ENCODE data around the gene CDH23.

CDH23 gene

DNA sequence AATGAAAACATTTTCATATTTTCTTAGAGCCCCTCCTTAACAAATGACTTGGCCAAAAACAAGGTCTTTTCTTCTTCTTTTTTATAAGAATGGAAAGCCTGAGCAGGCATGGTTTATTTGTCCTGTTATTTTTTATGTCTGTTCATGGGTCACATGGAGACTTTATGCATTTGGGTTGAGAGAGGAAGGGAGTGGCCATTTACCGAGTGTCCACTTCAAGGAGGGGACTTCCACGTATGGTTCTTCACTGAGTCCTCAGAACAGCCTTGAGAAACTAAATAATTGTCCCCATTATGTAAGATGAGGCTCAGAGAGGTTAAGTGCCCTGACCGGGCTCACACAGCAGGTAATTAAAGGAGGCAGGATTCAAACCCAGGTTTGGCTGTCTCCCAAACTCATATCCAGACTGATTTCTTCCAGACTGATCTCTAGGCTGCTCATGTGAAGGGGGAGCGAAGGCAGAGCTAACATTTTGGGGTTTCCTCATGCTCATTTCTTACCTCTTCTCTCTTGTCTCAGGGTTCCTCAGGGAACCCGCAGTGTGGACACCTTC is 82.2 kb downstream of the CDH23 start:
- no peak overlapping the region for H3K9ac ChIP-seq (ENCODE audit: low read depth in 1 of 2, low read length in 2 of 2)
- no peaks in the 10 kb centered on the region for H3K9me3 ChIP-seq (ENCODE audit: control insufficient read depth in 1 of 2, low read length in 2 of 2)
- no peak overlapping the region for H3K27ac ChIP-seq (ENCODE audit: low read depth, low read length)
- no peak overlapping the region for H3K4me3 ChIP-seq (ENCODE audit: low read depth in 1 of 2, low read length in 2 of 2)
- H3K36me3 ChIP-seq (ENCODE audit: control insufficient read depth in 1 of 2, insufficient read depth in 2 of 2, low read length in 2 of 2): no peaks in the 10 kb centered on the region
- peaks cover 17 to 24% of the 10 kb centered on the region in 2 donors for H3K4me1 ChIP-seq (ENCODE audit: control insufficient read depth in 1 of 2, insufficient read depth in 2 of 2, low read length in 2 of 2)
- H3K27me3 ChIP-seq (ENCODE audit: control insufficient read depth in 1 of 2, insufficient read depth in 2 of 2, low read length in 2 of 2): no peaks in the 10 kb centered on the region

DNA sequence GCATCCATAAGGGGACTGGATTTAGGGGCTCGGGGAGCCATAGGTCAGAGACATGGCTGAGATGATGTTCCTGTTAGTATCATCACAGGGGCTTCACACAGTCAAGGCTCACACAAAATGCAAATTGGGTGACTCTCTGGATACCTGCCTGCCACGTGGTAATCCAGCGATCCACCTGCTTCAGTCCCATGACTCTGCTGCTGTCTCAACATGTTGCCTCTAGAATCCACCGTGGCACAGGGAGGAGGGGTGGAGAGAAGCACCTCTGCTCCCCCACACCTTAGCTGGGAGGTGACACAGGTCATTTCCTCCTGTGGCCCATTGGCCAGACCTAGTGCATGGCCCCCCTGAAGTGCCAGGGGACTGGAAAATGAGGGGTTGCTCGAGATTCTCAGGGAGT is 83.1 kb downstream of the CDH23 start:
- Histone ChIP-seq H3K4me1 (ENCODE audit: control insufficient read depth in 1 of 2, insufficient read depth in 2 of 2, low read length in 2 of 2) (peaks cover 8 to 17% of the 10 kb centered on the region in 2 donors), H3K9ac (ENCODE audit: low read depth in 1 of 2, low read length in 2 of 2) (no peak overlapping the region), H3K9me3 (ENCODE audit: control insufficient read depth in 1 of 2, low read length in 2 of 2) (no peaks in the 10 kb centered on the region), H3K36me3 (ENCODE audit: control insufficient read depth in 1 of 2, insufficient read depth in 2 of 2, low read length in 2 of 2) (no peaks in the 10 kb centered on the region), H3K27ac (ENCODE audit: low read depth, low read length) (no peak overlapping the region), H3K27me3 (ENCODE audit: control insufficient read depth in 1 of 2, insufficient read depth in 2 of 2, low read length in 2 of 2) (no peaks in the 10 kb centered on the region), H3K4me3 (ENCODE audit: low read depth in 1 of 2, low read length in 2 of 2) (no peak overlapping the region)

DNA sequence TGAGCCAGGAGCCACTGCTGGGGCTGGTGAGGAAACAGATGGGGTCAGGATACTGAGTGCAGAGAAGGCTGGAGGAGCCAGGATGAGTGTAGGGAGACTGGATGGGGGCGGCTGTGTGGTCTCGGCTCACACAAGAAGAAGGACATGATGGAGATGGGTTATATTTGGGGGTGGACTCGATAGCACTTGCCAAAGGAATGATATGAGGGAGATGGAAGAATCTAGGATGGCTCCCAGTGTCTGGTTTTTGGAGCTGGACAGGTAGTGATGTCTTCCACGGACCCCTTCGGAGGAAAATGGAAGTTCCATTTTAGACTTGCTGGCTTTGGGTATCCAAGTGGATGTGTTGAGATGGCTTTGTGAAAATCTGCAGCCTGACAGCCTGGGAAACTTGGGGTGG is 83.9 kb downstream of the CDH23 start:
- H3K4me3 ChIP-seq (ENCODE audit: low read depth in 1 of 2, low read length in 2 of 2): no peak overlapping the region
- H3K36me3 ChIP-seq (ENCODE audit: control insufficient read depth in 1 of 2, insufficient read depth in 2 of 2, low read length in 2 of 2): no peaks in the 10 kb centered on the region
- peaks cover 5 to 12% of the 10 kb centered on the region in 2 donors for H3K4me1 ChIP-seq (ENCODE audit: control insufficient read depth in 1 of 2, insufficient read depth in 2 of 2, low read length in 2 of 2)
- H3K9ac ChIP-seq (ENCODE audit: low read depth in 1 of 2, low read length in 2 of 2): no peak overlapping the region
- H3K27me3 ChIP-seq (ENCODE audit: control insufficient read depth in 1 of 2, insufficient read depth in 2 of 2, low read length in 2 of 2): no peaks in the 10 kb centered on the region
- no peak overlapping the region for H3K27ac ChIP-seq (ENCODE audit: low read depth, low read length)
- H3K9me3 ChIP-seq (ENCODE audit: control insufficient read depth in 1 of 2, low read length in 2 of 2): no peaks in the 10 kb centered on the region

DNA sequence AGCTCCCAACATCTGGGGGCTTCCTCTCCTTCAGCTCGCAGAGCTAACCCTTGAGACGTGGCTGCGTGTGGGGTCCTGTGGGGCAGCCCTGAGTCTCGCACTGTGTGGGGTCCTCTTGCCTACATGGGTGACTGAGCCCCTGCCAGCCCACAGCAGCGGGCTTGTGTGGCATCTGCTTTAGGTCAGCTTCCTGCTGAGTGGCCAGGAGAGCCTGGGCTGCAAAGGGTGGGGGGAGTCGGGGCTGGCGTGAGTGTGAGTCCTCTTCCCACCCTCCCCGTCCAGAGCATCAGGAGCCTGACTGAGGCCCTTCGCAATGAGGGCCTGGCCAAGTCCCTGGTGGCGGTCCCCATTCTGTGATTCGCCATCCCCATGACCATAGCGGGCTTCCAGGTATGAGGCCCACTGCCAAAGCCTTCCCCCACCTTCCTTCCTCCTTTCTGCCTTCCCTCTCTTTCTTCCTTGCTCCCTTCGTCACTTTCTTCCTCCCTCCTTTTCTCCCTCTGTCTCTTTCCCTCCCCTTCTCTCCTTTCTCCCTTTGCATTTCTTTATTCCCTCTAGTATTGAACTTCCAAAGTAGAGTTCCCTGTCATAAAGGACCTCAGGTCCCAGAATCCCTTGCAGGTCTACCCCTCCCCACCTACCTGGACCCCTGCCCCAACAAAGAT is 85.2 kb downstream of the CDH23 start:
- Histone ChIP-seq H3K4me1 (ENCODE audit: control insufficient read depth in 1 of 2, insufficient read depth in 2 of 2, low read length in 2 of 2) (peaks cover 0 to under 1% of the 10 kb centered on the region in 2 donors), H3K4me3 (ENCODE audit: low read depth in 1 of 2, low read length in 2 of 2) (no peak overlapping the region), H3K9ac (ENCODE audit: low read depth in 1 of 2, low read length in 2 of 2) (no peak overlapping the region), H3K27ac (ENCODE audit: low read depth, low read length) (no peak overlapping the region), H3K27me3 (ENCODE audit: control insufficient read depth in 1 of 2, insufficient read depth in 2 of 2, low read length in 2 of 2) (no peaks in the 10 kb centered on the region), H3K9me3 (ENCODE audit: control insufficient read depth in 1 of 2, low read length in 2 of 2) (no peaks in the 10 kb centered on the region), H3K36me3 (ENCODE audit: control insufficient read depth in 1 of 2, insufficient read depth in 2 of 2, low read length in 2 of 2) (no peaks in the 10 kb centered on the region)

DNA sequence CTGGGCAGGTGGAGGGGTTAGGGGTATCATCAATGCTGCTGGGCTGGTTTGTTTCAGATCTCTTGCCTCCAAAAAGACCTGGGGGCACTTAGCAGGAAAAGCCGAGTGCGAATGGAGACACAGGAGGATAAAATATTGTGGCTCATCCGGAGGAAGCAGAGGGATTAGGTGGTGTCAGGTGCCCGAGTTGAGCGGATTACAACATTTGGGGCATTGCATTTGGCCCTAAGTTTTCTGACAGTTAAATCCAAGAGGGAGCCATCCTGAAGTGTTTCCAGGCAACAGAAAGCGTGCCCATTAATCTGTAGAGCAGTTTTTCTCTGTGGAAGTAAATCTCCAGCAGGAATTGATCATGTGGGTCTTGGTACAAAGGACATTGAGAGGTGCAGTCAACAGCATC is 85.9 kb downstream of the CDH23 start:
- Histone ChIP-seq H3K4me1 (ENCODE audit: control insufficient read depth in 1 of 2, insufficient read depth in 2 of 2, low read length in 2 of 2) (no peaks in the 10 kb centered on the region), H3K36me3 (ENCODE audit: control insufficient read depth in 1 of 2, insufficient read depth in 2 of 2, low read length in 2 of 2) (no peaks in the 10 kb centered on the region), H3K9ac (ENCODE audit: low read depth in 1 of 2, low read length in 2 of 2) (no peak overlapping the region), H3K27me3 (ENCODE audit: control insufficient read depth in 1 of 2, insufficient read depth in 2 of 2, low read length in 2 of 2) (no peaks in the 10 kb centered on the region), H3K27ac (ENCODE audit: low read depth, low read length) (no peak overlapping the region), H3K9me3 (ENCODE audit: control insufficient read depth in 1 of 2, low read length in 2 of 2) (no peaks in the 10 kb centered on the region), H3K4me3 (ENCODE audit: low read depth in 1 of 2, low read length in 2 of 2) (no peak overlapping the region)

DNA sequence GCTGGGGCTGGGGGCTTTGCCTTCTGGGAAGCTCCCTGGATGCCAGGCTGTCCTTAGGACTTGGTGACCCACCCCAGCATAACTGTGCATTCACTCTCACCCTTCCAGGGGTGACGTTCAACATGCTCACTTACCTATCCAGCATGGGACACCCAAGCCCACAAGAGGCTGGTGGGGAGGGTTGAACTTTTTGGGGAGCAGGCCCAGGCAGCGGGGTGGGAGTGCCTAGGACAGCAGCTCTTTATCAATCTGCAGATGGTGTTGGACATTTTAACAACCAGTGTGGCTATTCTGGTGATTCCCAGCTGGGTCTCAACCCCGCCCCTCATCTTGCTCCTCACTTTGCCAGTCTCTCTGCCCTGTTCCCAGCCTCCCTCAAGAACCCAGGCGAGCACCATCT is 86.4 kb downstream of the CDH23 start:
- Histone ChIP-seq H3K4me3 (ENCODE audit: low read depth in 1 of 2, low read length in 2 of 2) (no peak overlapping the region), H3K4me1 (ENCODE audit: control insufficient read depth in 1 of 2, insufficient read depth in 2 of 2, low read length in 2 of 2) (no peaks in the 10 kb centered on the region), H3K9me3 (ENCODE audit: control insufficient read depth in 1 of 2, low read length in 2 of 2) (no peaks in the 10 kb centered on the region), H3K36me3 (ENCODE audit: control insufficient read depth in 1 of 2, insufficient read depth in 2 of 2, low read length in 2 of 2) (no peaks in the 10 kb centered on the region), H3K27me3 (ENCODE audit: control insufficient read depth in 1 of 2, insufficient read depth in 2 of 2, low read length in 2 of 2) (no peaks in the 10 kb centered on the region), H3K9ac (ENCODE audit: low read depth in 1 of 2, low read length in 2 of 2) (no peak overlapping the region), H3K27ac (ENCODE audit: low read depth, low read length) (no peak overlapping the region)

DNA sequence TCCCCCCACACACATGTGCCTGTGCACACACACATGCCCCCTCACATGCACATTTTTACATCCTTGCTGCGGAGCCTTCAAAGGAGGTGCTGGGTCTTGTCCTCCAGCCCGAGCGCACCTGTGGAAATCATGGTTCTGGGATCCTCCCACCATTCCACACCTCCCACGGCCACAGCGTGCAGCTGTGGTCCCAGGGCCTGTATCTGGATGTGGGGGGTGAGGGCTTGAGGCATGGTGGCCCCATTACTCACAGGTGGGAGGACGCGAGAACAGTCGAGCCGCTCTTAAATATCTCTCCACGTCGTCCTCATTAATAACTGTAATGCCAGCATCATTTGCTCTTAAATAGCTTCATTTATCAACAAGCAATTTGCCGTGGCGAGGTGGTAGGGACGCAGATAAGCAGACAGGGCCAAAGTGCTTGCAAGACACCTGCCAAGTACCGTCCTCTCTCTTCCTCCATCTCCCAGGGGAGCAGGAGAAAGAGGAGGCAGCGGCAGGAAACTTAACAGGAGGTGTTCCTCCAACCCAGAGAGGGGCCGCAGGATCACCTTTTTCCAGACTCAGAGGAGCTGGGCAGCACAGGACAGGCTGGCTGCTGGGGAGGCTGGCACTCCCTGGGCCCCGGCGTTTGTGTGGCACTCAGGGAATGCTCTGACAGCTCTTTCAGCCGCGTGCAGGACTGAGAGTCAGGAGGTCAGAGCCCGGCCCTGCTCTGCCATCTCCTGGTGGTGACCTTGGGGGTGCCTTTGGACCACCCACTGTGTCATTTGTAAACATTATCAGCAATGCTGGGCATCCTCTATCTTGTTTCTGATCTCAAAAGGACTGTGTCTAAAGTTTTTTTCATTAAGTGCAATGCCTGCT is 87.4 kb downstream of the CDH23 start:
- Histone ChIP-seq H3K4me1 (ENCODE audit: control insufficient read depth in 1 of 2, insufficient read depth in 2 of 2, low read length in 2 of 2) (no peaks in the 10 kb centered on the region), H3K4me3 (ENCODE audit: low read depth in 1 of 2, low read length in 2 of 2) (no peak overlapping the region), H3K9ac (ENCODE audit: low read depth in 1 of 2, low read length in 2 of 2) (no peak overlapping the region), H3K27ac (ENCODE audit: low read depth, low read length) (no peak overlapping the region), H3K9me3 (ENCODE audit: control insufficient read depth in 1 of 2, low read length in 2 of 2) (peaks cover 0 to 2% of the 10 kb centered on the region in 2 donors), H3K27me3 (ENCODE audit: control insufficient read depth in 1 of 2, insufficient read depth in 2 of 2, low read length in 2 of 2) (no peaks in the 10 kb centered on the region), H3K36me3 (ENCODE audit: control insufficient read depth in 1 of 2, insufficient read depth in 2 of 2, low read length in 2 of 2) (no peaks in the 10 kb centered on the region)

DNA sequence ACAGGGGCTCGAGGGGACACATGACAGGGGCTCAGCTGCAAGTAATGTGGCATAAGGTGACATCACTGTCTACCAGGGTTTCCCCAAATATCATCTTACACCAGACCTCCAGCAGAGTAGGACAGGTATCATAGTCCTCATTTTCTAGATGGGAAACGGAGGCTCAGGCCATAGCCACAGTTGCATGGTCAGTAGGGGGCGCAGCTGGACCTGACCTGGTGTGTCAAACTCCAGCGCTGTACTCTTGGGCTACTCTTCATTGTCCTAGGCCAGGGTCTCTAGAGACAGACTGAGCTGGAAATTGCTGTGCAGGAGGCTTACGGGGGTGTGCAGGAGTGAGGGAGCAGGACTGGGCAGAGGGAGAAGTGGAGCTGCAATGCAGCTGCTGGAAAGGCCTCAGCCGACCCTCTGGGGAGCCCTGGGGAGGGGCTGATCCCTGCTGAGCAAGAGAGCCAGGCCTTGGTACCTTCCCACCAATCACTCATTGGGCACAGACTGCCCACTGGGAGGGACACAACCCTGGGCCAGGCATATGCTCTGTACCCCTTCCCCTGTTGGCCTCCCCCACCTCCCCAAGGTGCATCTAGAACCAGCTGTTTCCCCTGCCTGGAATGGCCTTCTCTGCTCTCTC is 89.9 kb downstream of the CDH23 start:
- Histone ChIP-seq H3K4me1 (ENCODE audit: control insufficient read depth in 1 of 2, insufficient read depth in 2 of 2, low read length in 2 of 2) (no peaks in the 10 kb centered on the region), H3K27ac (ENCODE audit: low read depth, low read length) (no peak overlapping the region), H3K27me3 (ENCODE audit: control insufficient read depth in 1 of 2, insufficient read depth in 2 of 2, low read length in 2 of 2) (no peaks in the 10 kb centered on the region), H3K9ac (ENCODE audit: low read depth in 1 of 2, low read length in 2 of 2) (no peak overlapping the region), H3K4me3 (ENCODE audit: low read depth in 1 of 2, low read length in 2 of 2) (no peak overlapping the region), H3K36me3 (ENCODE audit: control insufficient read depth in 1 of 2, insufficient read depth in 2 of 2, low read length in 2 of 2) (no peaks in the 10 kb centered on the region), H3K9me3 (ENCODE audit: control insufficient read depth in 1 of 2, low read length in 2 of 2) (peaks cover 0 to 2% of the 10 kb centered on the region in 2 donors)

DNA sequence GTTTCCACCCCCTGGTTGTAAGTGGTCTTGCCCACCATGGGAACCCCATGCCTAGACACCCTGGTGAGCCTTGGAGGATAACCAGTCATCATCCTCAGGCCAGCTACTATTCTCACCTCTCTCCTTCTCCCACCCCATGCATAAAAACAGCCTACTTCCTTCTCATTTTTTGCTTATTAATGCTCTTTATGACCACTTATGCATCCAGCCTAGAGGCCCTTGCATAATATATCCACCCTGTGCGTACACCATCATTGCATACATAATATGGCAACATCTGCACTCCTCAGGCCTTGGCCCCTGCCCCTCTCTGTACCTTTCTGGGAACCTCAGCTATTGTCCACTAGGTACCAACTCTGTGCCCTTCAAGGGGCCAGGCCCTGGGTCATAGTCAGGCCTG is 91.0 kb downstream of the CDH23 start:
- no peaks in the 10 kb centered on the region for H3K27me3 ChIP-seq (ENCODE audit: control insufficient read depth in 1 of 2, insufficient read depth in 2 of 2, low read length in 2 of 2)
- H3K9me3 ChIP-seq (ENCODE audit: control insufficient read depth in 1 of 2, low read length in 2 of 2): peaks cover 0 to 2% of the 10 kb centered on the region in 2 donors

DNA sequence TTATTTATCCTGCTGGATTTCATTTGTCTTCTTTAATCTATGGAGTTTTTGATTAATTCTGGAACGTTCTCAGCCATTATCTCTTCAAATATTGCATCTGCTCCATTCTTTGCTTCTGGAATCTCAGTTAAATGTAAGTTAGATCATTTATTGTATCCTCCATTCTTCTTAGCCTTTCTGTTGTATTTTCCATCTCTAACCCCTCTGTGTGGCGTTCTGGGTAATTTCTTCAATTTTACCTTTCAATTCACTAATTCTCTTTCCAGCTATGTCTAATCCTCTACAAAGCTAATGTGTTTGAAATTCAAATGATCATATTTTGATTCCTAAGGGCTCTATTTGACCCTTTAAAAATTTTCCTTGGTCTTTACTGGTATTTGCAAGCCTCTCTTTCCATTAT is 92.4 kb downstream of the CDH23 start:
- Histone ChIP-seq H3K9ac (ENCODE audit: low read depth in 1 of 2, low read length in 2 of 2) (no peak overlapping the region), H3K9me3 (ENCODE audit: control insufficient read depth in 1 of 2, low read length in 2 of 2) (peaks cover 0 to 2% of the 10 kb centered on the region in 2 donors), H3K27me3 (ENCODE audit: control insufficient read depth in 1 of 2, insufficient read depth in 2 of 2, low read length in 2 of 2) (no peaks in the 10 kb centered on the region), H3K4me3 (ENCODE audit: low read depth in 1 of 2, low read length in 2 of 2) (no peak overlapping the region), H3K4me1 (ENCODE audit: control insufficient read depth in 1 of 2, insufficient read depth in 2 of 2, low read length in 2 of 2) (no peaks in the 10 kb centered on the region), H3K27ac (ENCODE audit: low read depth, low read length) (no peak overlapping the region), H3K36me3 (ENCODE audit: control insufficient read depth in 1 of 2, insufficient read depth in 2 of 2, low read length in 2 of 2) (no peaks in the 10 kb centered on the region)

More for the DNA sequence above, 91.0 kb downstream of the CDH23 start:
- no peak overlapping the region for H3K27ac ChIP-seq (ENCODE audit: low read depth, low read length)
- no peak overlapping the region for H3K4me3 ChIP-seq (ENCODE audit: low read depth in 1 of 2, low read length in 2 of 2)
- H3K36me3 ChIP-seq (ENCODE audit: control insufficient read depth in 1 of 2, insufficient read depth in 2 of 2, low read length in 2 of 2): no peaks in the 10 kb centered on the region
- no peaks in the 10 kb centered on the region for H3K4me1 ChIP-seq (ENCODE audit: control insufficient read depth in 1 of 2, insufficient read depth in 2 of 2, low read length in 2 of 2)
- no peak overlapping the region for H3K9ac ChIP-seq (ENCODE audit: low read depth in 1 of 2, low read length in 2 of 2)
